Upper lobe of right lung (tissue), 1 donor: ENCODE results near the gene ARRB1. TPM values are rescaled to one million over a fixed set of nuclear protein-coding genes. Genes with fewer than 3 reads are reported as not detected.

Experiments used
- ATAC-seq: fragments of 200-7000 bp; cut with Tn5 transposase; one replicate; pipeline ENCODE4 v1.9.1; 2020; ENCODE audit warnings: mild to moderate bottlenecking, moderate library complexity
- DNase-seq: peaks from one replicate; pipeline ENCODE4 v3.0.0-alpha.2; 2020
- H3K27ac ChIP-seq: fragments of 200-600 bp; one replicate; pipeline ENCODE4 v1.8.0; 2022
- H3K27me3 ChIP-seq: fragments of 200-600 bp; one replicate; pipeline ENCODE4 v1.8.0; 2022; ENCODE audit warnings: mild to moderate bottlenecking
- H3K36me3 ChIP-seq: fragments of 200-600 bp; one replicate; pipeline ENCODE4 v1.8.0; 2022
- H3K4me1 ChIP-seq: fragments of 200-600 bp; one replicate; pipeline ENCODE4 v1.8.0; 2022
- H3K4me3 ChIP-seq: fragments of 200-600 bp; one replicate; pipeline ENCODE4 v1.8.0; 2022; ENCODE audit warnings: mild to moderate bottlenecking
- H3K9me3 ChIP-seq: fragments of 200-600 bp; one replicate; pipeline ENCODE4 v1.8.0; 2022
- intact Hi-C: fragments of 100-400 bp; cut with DNase I; formaldehyde crosslinking; loops from one replicate; pipeline ENCODE4 v1.11.0; 2022
- long read RNA-seq: library from polyadenylated mRNA; unstranded; transcript quantifications from one replicate; pipeline ENCODE4 v2.0.0, GENCODE V29; 2021
- total RNA-seq: library from RNA; stranded (reverse); fragmentation: NEBNext Ultra II Directional; extraction: Animal tissue kit (Norgen Biotek cat#: 25700); gene quantifications from one replicate; pipeline ENCODE4 v1.2.1, GENCODE V29; 2021
- TF ChIP-seq, protein P1 (sequence below): fragments of 200-600 bp; IDR thresholded peaks from one replicate; pipeline ENCODE4 v1.8.0; 2022; ENCODE audit warnings: antibody characterized with exemption
- donor health status: DM: no; HTN: yes; CAD: no; lungs with severe emphysema.

ARRB1 gene
- 188 TPM for total RNA-seq
- long read RNA-seq, transcript ARRB1-201 (15 exons, 1,895 nt): major isoform, 64 of 143 reads
- long read RNA-seq, transcript ARRB1-202 (16 exons, 3,336 nt): minor isoform, 33 of 143 reads
- long read RNA-seq, partial matches to known transcripts: 7 of 143 reads
- long read RNA-seq, other reads (novel, unspliced or antisense): 39 of 143 reads

DNA sequence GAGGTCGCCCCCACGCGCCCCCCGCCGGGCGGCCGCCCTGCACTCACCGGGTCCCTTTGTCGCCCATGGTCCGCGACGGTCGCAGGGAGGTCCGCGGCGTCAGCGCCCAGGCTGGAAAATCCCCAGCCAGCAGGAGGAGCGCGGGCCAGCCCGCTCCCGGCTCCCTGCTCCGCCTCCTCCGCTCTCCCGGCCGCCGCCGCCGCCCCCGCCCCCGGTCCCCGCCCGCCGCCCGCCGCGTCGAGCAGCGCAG lies at the start of gene ARRB1:
ARRB1 (minus strand) TSS at position 121 of the 250 bp plus-strand sequence; CDS start at position 67, 54 bp downstream.
- H3K27me3 ChIP-seq: no peaks in the 10 kb centered on the region
- H3K4me1 ChIP-seq: peaks cover 46% of the 10 kb centered on the region
- intact Hi-C loops: no loop called here
- ATAC-seq (peak; percentile 79), DNase-seq (peak; percentile 91)
- H3K9me3 ChIP-seq: no peaks in the 10 kb centered on the region
- peak within 1 kb of the TSS; percentile 85 for H3K4me3 ChIP-seq
- H3K36me3 ChIP-seq: no peaks in the 10 kb centered on the region
- peak within 1 kb of the TSS; percentile 95 for H3K27ac ChIP-seq
- TF ChIP-seq, protein P1, sequence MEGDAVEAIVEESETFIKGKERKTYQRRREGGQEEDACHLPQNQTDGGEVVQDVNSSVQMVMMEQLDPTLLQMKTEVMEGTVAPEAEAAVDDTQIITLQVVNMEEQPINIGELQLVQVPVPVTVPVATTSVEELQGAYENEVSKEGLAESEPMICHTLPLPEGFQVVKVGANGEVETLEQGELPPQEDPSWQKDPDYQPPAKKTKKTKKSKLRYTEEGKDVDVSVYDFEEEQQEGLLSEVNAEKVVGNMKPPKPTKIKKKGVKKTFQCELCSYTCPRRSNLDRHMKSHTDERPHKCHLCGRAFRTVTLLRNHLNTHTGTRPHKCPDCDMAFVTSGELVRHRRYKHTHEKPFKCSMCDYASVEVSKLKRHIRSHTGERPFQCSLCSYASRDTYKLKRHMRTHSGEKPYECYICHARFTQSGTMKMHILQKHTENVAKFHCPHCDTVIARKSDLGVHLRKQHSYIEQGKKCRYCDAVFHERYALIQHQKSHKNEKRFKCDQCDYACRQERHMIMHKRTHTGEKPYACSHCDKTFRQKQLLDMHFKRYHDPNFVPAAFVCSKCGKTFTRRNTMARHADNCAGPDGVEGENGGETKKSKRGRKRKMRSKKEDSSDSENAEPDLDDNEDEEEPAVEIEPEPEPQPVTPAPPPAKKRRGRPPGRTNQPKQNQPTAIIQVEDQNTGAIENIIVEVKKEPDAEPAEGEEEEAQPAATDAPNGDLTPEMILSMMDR: no peak

DNA sequence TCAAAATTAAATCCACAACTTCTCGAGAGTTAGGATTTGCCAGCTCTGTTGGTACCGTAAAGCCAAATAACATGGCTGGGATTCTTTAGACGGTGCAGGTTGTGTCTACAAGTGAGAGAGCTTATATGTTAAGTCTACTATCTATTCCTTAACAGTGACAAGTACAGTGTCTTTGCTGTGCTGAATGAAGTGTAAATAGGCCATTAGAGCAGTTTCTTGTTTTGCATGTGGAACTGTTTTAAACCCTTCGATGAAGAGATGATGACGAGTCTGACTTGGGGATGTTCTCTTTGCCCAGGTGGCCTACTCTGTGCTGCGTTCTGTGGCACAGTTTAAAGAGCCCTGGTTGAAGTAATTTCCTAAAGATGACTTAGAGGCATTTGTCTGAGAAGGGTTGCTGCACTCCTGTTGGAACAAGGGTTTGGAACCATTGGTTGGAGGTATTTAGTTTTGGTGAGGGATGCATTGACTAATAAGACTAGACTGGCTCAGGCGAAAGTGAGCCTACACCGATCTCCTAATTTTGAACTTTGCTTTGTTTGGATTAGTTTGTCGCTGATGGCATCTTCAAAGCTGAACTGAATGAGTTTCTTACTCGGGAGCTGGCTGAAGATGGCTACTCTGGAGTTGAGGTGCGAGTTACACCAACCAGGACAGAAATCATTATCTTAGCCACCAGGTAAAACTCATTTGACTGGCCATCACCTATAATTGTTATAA lies 48.8 kb upstream of the ARRB1 start:
- intact Hi-C loops: no loop called here
- no peak for ATAC-seq

DNA sequence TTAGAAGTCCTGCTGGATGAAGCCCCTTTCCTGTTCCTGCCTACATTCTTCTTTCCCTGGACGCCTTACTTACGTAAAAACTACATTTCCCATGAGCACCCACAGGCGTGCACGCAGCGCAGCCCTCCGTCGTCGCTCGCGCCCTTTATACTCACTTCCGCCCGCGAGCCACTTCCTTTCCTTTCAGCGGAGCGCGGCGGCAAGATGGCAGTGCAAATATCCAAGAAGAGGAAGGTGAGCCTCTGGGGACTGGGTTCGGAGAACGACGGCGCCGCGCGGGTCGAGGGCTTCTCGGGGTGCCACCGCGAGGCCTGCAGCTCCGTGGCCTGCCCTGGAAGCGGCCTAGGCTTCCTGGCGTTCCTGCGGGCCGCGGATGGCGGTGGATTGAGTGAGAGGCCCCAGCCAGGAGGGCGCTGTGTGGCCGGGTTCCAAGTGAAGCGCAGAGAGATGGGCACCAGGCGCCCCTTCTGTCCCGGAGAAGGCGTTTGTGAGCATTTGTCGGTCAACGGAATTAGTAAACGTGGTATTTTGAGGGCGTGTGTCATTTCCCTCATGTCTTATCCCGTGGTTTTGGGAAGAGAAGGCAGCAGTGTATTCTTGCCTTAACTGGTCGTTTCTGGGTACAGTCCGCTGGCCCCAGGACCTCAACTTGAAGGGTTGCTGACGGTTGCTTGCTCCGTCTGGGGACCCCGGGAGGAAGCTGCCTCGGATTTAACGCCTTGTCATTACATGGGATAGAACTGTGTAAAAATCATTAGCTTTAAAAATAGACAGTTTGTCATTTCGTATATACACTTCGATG lies 48.1 kb upstream of the ARRB1 start, which contains the start of gene RPS3:
RPS3 (plus strand) TSS at position 175 of the 802 bp plus-strand sequence; CDS start at position 205, 30 bp downstream.
- Histone ChIP-seq H3K4me3 (peak within 1 kb of the TSS; percentile 83), H3K9me3 (no peaks in the 10 kb centered on the region), H3K27me3 (no peaks in the 10 kb centered on the region), H3K36me3 (peaks cover 41% of the 10 kb centered on the region), H3K27ac (peak within 1 kb of the TSS; percentile 96), H3K4me1 (peaks cover 27% of the 10 kb centered on the region)
- TF ChIP-seq, protein P1: peak; percentile 23
- DNase-seq (peak; percentile 95), ATAC-seq (peak; percentile 98)
- intact Hi-C loops: no loop called here

More for the DNA sequence above, 48.8 kb upstream of the ARRB1 start:
- H3K9me3 ChIP-seq: no peaks in the 10 kb centered on the region
- H3K27me3 ChIP-seq: no peaks in the 10 kb centered on the region
- peaks cover 27% of the 10 kb centered on the region for H3K4me1 ChIP-seq
- DNase-seq: peak; percentile 6
- H3K4me3 ChIP-seq: peak overlapping the region; percentile 83
- peaks cover 48% of the 10 kb centered on the region for H3K36me3 ChIP-seq
- peak overlapping the region; percentile 96 for H3K27ac ChIP-seq
- TF ChIP-seq, protein P1: no peak

DNA sequence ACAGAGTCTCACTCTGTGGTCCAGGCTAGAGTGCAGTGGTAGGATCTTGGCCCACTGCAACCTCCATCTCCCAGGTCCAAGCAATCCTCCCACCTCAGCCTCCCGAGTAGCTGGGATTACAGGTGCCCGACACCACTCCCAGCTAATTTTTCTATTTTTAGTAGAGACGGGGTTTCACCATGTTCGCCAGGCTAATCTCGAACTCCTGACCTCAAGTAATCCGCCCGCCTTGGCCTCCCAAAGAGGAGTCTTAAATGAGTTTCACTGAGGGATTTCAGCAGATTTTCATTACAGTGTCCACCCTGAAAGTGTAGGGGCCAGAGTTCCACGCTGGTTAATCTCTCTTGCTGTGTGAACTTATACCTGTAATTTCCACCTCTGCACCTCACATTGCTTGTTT lies 47.4 kb upstream of the ARRB1 start:
- intact Hi-C loops: no loop called here
- no peak for ATAC-seq
- DNase-seq: peak; percentile 36
- Histone ChIP-seq H3K4me1 (peaks cover 27% of the 10 kb centered on the region), H3K27me3 (no peaks in the 10 kb centered on the region), H3K9me3 (no peaks in the 10 kb centered on the region), H3K4me3 (no peak overlapping the region), H3K27ac (no peak overlapping the region), H3K36me3 (peaks cover 34% of the 10 kb centered on the region)
- TF ChIP-seq, protein P1: no peak

DNA sequence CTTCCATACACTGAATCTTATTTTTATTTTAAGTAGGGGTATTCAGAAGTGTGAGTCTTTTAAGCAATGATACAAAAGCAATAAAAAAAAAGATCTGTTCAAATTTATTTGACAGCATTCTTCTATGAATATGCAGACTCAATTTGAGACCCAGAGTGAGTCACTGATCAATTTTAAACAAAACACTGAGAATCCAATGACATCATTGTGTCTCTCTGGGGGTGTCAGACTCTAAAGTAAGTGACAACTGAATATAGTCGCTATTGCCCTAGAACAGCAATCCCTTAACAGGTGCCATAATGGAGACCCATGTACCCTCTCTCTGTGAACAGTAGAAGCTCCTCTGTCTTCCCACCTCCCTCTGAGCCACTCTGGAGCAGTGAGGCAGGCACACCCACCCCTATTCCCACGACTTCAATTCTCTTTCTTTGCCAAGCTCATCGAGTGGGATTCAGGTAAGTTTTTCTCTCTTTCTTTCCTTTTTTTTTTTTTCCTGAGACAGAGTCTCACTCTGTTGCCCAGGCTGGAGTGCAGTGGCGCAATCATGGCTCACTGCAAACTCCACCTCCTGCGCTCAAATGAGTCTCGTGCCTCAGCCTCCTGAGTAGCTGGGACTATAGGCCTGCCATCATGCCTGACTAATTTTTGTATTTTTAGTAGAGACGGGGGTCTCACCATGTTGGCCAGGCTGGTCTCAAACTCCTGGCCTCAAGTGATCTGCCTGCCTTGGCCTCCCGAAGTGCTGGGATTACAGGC lies 42.8 kb upstream of the ARRB1 start:
- Histone ChIP-seq H3K9me3 (no peaks in the 10 kb centered on the region), H3K27ac (no peak overlapping the region), H3K4me1 (no peaks in the 10 kb centered on the region), H3K36me3 (no peaks in the 10 kb centered on the region), H3K27me3 (no peaks in the 10 kb centered on the region), H3K4me3 (no peak overlapping the region)
- ATAC-seq (no peak), DNase-seq (peak; percentile 5)
- intact Hi-C loops: no loop called here
- TF ChIP-seq, protein P1: no peak
